GM18870 (cell line): ENCODE results near the gene GALNT6.

Experiments
- ATAC-seq: cut with Tn5 transposase; IDR thresholded peaks from one replicate; pipeline ENCODE4 v1.9.1; 2021; ENCODE audit warnings: moderate library complexity; ENCODE audit not compliant: unreplicated experiment

Gene GALNT6

GRCh38 chr12:51405801-51406207 lies 14.6 kb upstream of the GALNT6 start:
- ATAC-seq, result no peak

DNA sequence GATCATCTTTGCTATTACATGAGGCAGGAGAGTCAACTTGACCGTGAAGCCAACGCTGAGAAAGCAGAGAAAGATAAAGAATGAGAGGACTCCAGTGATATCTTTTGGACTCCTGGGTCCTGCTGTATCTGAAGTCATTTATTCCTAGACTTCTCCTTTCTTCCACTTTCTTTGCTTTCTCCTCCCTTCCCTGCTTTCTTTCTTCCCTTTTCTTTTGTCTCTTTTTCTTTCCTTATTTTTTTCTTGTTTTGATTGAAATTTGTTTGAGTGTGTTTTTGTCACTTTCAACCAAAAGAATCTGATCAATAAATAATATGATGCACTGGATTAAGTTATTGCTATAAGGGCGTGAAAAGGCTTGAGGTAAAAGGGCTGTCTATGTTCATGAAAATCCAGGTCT lies 13.4 kb upstream of the GALNT6 start:
- ATAC-seq, result no peak

- no peak for ATAC-seq
These were observed 12.5 kb upstream of the GALNT6 start for GRCh38 chr12:51403681-51404136.

DNA sequence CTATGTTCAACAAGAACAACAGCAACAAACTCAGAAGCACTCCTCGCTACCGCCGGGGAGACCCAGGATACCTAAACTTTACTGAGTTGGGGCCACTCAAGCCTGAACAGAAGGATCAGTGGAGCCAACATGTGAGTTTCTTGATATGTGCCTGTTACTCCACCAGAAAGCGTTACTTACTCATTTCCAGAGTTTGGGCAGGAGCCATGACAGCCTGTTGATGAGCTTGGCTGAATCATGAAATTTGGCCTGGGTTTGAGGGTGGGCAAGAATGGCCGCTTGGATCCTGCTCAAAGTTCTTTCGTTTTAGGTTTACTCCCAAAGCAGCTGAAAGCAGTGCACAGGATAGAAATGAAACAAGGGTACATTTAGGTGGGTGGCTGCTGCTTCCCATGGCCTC lies 12.0 kb upstream of the GALNT6 start:
- no peak for ATAC-seq

- no peak for ATAC-seq
These were observed 10.7 kb upstream of the GALNT6 start for GRCh38 chr12:51401900-51402299.

DNA sequence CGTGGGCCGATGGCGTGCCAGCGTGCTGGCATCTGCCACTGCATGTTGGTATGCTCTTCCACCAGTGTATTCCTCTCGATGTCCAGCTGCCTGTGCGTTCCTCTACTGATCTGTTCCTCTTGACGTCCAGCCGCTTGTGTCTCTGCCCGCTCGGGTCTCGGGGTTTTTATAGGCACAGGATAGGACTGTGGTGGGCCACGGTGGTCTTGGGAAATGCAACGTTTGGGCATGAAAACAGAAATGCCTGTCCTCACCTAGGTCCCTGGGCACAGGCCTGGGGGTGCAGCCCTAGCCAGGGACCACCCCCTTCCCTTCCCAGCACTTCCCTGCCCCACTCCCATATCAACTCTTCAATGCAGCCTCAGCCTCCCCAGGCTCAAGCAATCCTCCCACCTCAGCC lies 10.3 kb upstream of the GALNT6 start:
- no peak for ATAC-seq

GRCh38 chr12:51401020-51401419 lies 9.8 kb upstream of the GALNT6 start:
- no peak for ATAC-seq

DNA sequence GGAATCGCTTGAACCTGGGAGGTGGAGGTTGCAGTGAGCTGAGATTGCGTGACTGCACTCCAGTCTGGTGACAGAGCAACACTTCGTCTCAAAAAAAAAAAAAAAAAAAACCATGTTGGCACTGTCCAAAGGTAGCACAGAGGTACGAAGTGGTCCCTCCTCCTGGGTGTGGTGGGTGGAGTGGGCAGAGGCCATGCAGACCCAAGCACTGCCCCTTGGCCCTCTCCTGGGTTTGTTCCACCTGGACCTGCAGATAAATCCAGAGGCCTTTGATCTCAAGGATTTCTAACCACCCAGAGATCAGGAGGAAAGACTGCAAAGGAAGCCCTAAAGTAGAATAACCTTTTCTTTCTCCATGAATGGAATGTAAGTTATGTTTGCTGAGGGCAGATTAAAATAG lies 8.7 kb upstream of the GALNT6 start:
- no peak for ATAC-seq

DNA sequence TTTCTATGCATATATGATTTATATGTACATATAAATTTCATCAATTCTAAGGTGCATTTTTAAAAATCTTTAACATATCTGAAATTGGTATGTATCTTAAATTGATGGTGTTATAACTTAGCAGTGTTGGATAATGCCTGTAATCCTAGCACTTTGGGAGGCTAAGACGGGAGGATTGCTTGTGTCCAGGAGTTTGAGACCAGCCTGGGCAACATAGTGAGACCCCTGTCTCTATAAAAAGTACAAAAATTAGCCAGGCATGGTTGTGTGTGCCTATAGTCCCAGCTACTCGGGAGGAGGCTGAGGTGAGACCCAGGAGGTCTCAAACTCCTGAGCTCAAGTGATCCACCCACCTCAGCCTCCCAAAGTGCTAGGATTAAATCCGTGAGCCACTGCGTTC lies 6.5 kb upstream of the GALNT6 start:
- ATAC-seq, result no peak

GRCh38 chr12:51395283-51396230 lies 4.4 kb upstream of the GALNT6 start:
- ATAC-seq, result peak; percentile 36

DNA sequence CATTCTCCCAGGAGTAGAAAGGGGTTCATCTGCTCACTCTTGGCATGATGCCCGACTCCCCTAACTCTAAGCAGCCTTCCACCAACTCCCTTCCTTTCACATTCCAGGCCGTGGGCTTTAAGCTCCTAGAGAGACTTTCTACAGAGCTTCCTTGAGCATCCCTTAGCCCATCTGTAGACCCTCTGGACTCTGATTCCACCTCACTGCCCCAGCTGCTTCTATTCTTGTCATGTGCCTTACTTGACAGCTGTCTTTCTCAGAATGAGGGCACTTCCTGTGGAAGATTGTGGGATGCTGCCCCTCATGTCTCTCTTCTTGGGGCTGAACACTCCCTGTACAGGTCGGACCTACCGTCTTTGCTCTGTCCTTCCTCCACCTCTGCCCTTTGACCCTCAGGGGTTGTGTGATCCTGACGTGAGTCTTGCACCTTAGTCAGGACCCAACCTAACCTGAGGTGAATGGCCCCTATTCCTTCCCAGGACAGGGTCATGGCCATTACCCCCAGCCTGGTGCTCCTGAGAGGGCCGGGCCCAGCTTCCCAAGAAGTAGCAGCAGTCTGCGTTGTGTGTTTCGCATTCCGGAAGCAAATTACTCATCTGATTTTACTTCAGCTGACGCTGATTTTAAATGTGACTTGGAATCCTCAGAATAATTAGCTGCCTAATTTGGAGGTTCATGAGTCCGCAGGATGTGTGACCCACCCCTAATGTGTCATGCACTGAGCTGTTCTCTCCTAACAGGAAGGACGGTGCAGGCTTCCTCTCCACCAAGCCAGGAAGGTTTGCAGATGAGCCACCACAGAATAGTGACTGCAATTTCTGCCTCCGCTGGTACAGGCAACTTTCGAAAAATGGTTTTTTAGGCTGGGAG lies 2.7 kb upstream of the GALNT6 start:
- ATAC-seq, result no peak

- ATAC-seq, result no peak
These were observed 1.5 kb upstream of the GALNT6 start for GRCh38 chr12:51392556-51393237.

- no peak for ATAC-seq
These were observed 319 bp downstream of the GALNT6 start for GRCh38 chr12:51390891-51391282.

GRCh38 chr12:51390457-51390856 lies 749 bp downstream of the GALNT6 start:
- ATAC-seq, result no peak

GRCh38 chr12:51389302-51389999 lies 1.8 kb downstream of the GALNT6 start:
- no peak for ATAC-seq

DNA sequence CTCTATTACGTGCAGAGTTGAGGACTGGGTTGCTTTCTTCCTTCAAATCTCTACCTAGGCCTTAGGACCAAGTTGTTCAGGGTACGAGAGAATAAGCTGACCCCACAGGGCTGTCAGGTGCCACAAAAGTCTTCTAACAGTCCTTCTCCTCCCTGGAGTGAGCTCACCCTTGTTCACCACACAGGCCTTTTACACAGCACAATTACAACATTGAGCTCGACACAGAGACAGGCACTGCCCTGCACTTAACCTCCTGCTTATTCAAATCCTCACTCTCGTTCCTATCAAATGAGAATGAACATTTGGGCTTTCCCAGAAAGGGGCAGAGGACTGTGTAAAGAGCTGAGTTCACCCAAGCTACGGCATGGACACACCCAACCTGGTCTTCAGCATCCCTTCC lies 2.4 kb downstream of the GALNT6 start:
- ATAC-seq, result no peak

DNA sequence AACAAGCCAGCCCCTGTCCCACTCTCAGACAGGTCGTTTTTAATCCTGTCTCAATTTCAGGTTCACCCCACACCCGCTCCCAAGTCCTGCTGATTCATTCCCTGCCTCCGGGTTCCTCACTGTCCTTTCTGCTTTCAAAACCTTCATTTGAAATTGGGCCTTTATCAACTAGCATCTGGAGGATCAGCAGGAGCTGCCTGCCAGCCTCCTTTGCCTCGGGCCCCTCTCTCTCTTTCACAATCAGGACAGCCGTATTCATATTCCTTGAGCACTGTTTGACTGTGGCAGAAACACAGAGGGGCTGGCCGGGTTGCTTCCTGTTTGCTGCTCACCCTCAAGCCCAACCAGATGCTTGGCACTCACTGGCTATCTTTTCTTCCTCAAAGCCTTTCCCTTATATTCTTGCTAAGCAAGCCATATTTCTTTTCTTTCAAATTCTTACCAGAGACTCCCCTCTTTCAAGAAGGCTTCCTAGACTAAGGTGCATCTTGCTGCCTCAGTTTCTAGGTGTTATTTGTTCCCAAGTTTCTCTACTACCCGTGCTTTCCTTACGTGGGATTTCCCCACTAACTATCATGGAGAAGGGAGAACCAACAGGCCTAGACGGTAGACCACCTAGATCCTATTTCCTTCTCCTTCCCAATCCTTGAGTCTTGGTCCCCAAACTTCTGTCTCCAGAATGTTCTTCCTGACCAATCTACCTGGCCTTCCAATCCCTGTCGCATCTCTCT lies 3.0 kb downstream of the GALNT6 start:
- ATAC-seq, result no peak

GRCh38 chr12:51386351-51386750 lies 4.9 kb downstream of the GALNT6 start:
- no peak for ATAC-seq

DNA sequence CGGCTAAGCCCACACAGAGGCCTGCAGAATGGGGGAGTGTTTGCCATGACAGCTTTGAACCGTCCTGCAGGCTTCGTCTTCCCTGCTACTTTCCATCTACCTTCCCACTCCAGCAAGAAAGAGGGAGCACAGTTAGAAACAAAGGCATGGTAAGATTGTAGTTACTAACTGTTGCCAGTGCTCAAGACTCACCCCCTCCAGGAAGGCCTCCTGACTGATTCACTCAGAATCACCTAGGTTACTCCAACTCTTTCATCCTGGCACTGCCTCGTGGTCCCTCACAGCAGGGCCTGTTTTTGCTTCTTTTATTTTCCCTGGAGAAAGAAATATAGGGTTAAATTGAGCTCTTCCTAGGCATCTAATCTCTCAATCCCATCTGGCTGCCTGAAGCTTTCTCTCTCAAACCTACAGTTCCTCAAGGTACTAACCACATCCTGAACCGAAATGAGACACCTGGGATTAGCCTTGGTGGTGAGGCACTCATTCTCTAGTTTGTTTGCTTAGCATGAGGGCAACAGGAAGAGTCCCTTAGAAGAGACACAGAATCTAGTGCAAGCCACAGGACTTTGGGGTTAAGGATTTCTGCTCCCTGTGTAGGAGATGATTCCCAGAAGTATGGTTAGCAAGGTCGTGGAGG lies 7.8 kb downstream of the GALNT6 start:
- ATAC-seq, result no peak
